ENCODE measurements around the gene RHPN2. TPM values are rescaled to one million over a fixed set of nuclear protein-coding genes. Genes with fewer than 3 reads are reported as not detected.

RHPN2 gene
- total RNA-seq, 4 donors from 2014 or later = 49.0 to 276 (median 74.3) TPM

GRCh38 chr19:33055718-33056117 is 9.0 kb downstream of the RHPN2 start:
- no peaks in the 10 kb centered on the region for H3K27me3 ChIP-seq
- H3K4me3 ChIP-seq = no peak overlapping the region
- peaks cover 0 to 49% (median 39%) of the 10 kb centered on the region in 4 donors for H3K4me1 ChIP-seq
- 22 to 28% methylated on average over 2 of the region's 2 CpGs for WGBS, 2 donors (ENCODE audit: low coverage in 1 of 2)
- in situ Hi-C loops (cut with MboI; ENCODE audit: low pct_ligation_motif_present in 1 of 4, low pct_unique_long_range_greater_than_20kb in 1 of 4, low sequenced_read_pairs in 3 of 4) (no loop called here), intact Hi-C loops (cut with DNase I; ENCODE audit: low total_unique reads) (no loop called here)
- H3K36me3 ChIP-seq = no peaks in the 10 kb centered on the region
- H3K9me3 ChIP-seq = no peaks in the 10 kb centered on the region
- no peak for DNase-seq
- TF ChIP-seq POLR2A (IDR thresholded peaks at IDR 0.05) (no peak), EP300 (IDR thresholded peaks at IDR 0.05; ENCODE audit: low read depth) (no peak), POLR2AphosphoS5 (IDR thresholded peaks at IDR 0.05) (no peak), CTCF (IDR thresholded peaks at IDR 0.05) (no peak)
- peak overlapping the region; percentile 75 to 90 (median 84) for H3K27ac ChIP-seq

- H3K27ac ChIP-seq = peak overlapping the region; percentile 75 to 90 (median 84)
- peaks cover 0 to 60% (median 43%) of the 10 kb centered on the region in 4 donors for H3K4me1 ChIP-seq
- intact Hi-C loops (cut with DNase I; ENCODE audit: low total_unique reads) (no loop called here), in situ Hi-C loops (cut with MboI; ENCODE audit: low pct_ligation_motif_present in 1 of 4, low pct_unique_long_range_greater_than_20kb in 1 of 4, low sequenced_read_pairs in 3 of 4) (no loop called here)
- WGBS, 2 donors (ENCODE audit: low coverage in 1 of 2) = 48 to 90% methylated on average over 2 to 6 of the region's 8 CpGs
- H3K4me3 ChIP-seq = no peak overlapping the region
- DNase-seq = peak; percentile 94
- no peaks in the 10 kb centered on the region for H3K36me3 ChIP-seq
- H3K27me3 ChIP-seq = no peaks in the 10 kb centered on the region
- no peaks in the 10 kb centered on the region for H3K9me3 ChIP-seq
- TF ChIP-seq POLR2A (IDR thresholded peaks at IDR 0.05) (peak; percentile 34), CTCF (IDR thresholded peaks at IDR 0.05) (no peak), POLR2AphosphoS5 (IDR thresholded peaks at IDR 0.05) (peak; percentile 35 to 87 (median 74)), EP300 (IDR thresholded peaks at IDR 0.05; ENCODE audit: low read depth) (no peak)
These were observed 10.1 kb downstream of the RHPN2 start for GRCh38 chr19:33054623-33055022.

GRCh38 chr19:33052352-33052972 is 12.2 kb downstream of the RHPN2 start:
- intact Hi-C loops (cut with DNase I; ENCODE audit: low total_unique reads) = no loop called here
- Histone ChIP-seq H3K36me3 (no peaks in the 10 kb centered on the region), H3K4me1 (peaks cover 0 to 81% (median 55%) of the 10 kb centered on the region in 4 donors), H3K27ac (peak overlapping the region; percentile 75 to 90 (median 84)), H3K27me3 (no peaks in the 10 kb centered on the region), H3K9me3 (no peaks in the 10 kb centered on the region), H3K4me3 (no peak overlapping the region)
- WGBS, 2 donors (ENCODE audit: low coverage in 1 of 2) = 10 to 44% methylated on average over 2 to 8 of the region's 8 CpGs
- TF ChIP-seq EP300 (IDR thresholded peaks at IDR 0.05; ENCODE audit: low read depth) (no peak), POLR2AphosphoS5 (IDR thresholded peaks at IDR 0.05) (peak in 1 of 3 donors; percentile 45), POLR2A (IDR thresholded peaks at IDR 0.05) (peak; percentile 17), CTCF (IDR thresholded peaks at IDR 0.05) (peak in 2 of 5 experiments; percentile 35 to 39)
- in situ Hi-C loops (cut with MboI; ENCODE audit: low pct_ligation_motif_present in 1 of 4, low pct_unique_long_range_greater_than_20kb in 1 of 4, low sequenced_read_pairs in 3 of 4) = no loop called here
- DNase-seq = peak; percentile 54

GRCh38 chr19:33050110-33050509 is 14.6 kb downstream of the RHPN2 start:
- 90 to 94% methylated on average over 2 to 3 of the region's 3 CpGs for WGBS, 2 donors (ENCODE audit: low coverage in 1 of 2)
- Histone ChIP-seq H3K36me3 (no peaks in the 10 kb centered on the region), H3K9me3 (no peaks in the 10 kb centered on the region), H3K27ac (peak overlapping the region; percentile 81 to 90 (median 86)), H3K4me1 (peaks cover 8 to 87% (median 56%) of the 10 kb centered on the region in 4 donors), H3K4me3 (no peak overlapping the region), H3K27me3 (no peaks in the 10 kb centered on the region)
- no peak for DNase-seq
- in situ Hi-C loops (cut with MboI; ENCODE audit: low pct_ligation_motif_present in 1 of 4, low pct_unique_long_range_greater_than_20kb in 1 of 4, low sequenced_read_pairs in 3 of 4) (no loop called here), intact Hi-C loops (cut with DNase I; ENCODE audit: low total_unique reads) (no loop called here)
- TF ChIP-seq CTCF (IDR thresholded peaks at IDR 0.05) = no peak
- no peak for TF ChIP-seq EP300 (IDR thresholded peaks at IDR 0.05; ENCODE audit: low read depth)
- no peak for TF ChIP-seq POLR2A (IDR thresholded peaks at IDR 0.05)
- TF ChIP-seq POLR2AphosphoS5 (IDR thresholded peaks at IDR 0.05) = no peak
